RPMI8226 (cell line): ENCODE results near the gene WNK2.

Experiments
- DNase-seq: peaks from one replicate; pipeline ENCODE4 v3.0.0-alpha.2; 2015

WNK2 gene

GRCh38 chr9:93203026-93203717 lies 19.2 kb downstream of the WNK2 start:
- no peak for DNase-seq

GRCh38 chr9:93203718-93204469 lies 20.0 kb downstream of the WNK2 start:
- DNase-seq, result no peak

- DNase-seq, result no peak
Observed at GRCh38 chr9:93204470-93205043, 20.6 kb downstream of the WNK2 start.

- peak; percentile 13 for DNase-seq
Observed at GRCh38 chr9:93205045-93205768, 21.3 kb downstream of the WNK2 start.

- no peak for DNase-seq
Observed at GRCh38 chr9:93205896-93206575, 22.1 kb downstream of the WNK2 start.

GRCh38 chr9:93206576-93207155 lies 22.7 kb downstream of the WNK2 start:
- no peak for DNase-seq

- no peak for DNase-seq
Observed at GRCh38 chr9:93207326-93207814, 23.4 kb downstream of the WNK2 start.

GRCh38 chr9:93207860-93208734 lies 24.2 kb downstream of the WNK2 start:
- no peak for DNase-seq

- no peak for DNase-seq
Observed at GRCh38 chr9:93209097-93209496, 25.2 kb downstream of the WNK2 start.

GRCh38 chr9:93209576-93210323 lies 25.8 kb downstream of the WNK2 start:
- no peak for DNase-seq

- no peak for DNase-seq
Observed at GRCh38 chr9:93210324-93210973, 26.5 kb downstream of the WNK2 start.

GRCh38 chr9:93210974-93211653 lies 27.2 kb downstream of the WNK2 start:
- DNase-seq, result no peak

GRCh38 chr9:93211654-93212001 lies 27.7 kb downstream of the WNK2 start:
- DNase-seq, result no peak

- DNase-seq, result no peak
Observed at GRCh38 chr9:93212409-93212808, 28.5 kb downstream of the WNK2 start.

GRCh38 chr9:93216073-93216365 lies 32.1 kb downstream of the WNK2 start:
- DNase-seq, result no peak

- no peak for DNase-seq
Observed at GRCh38 chr9:93217706-93218105, 33.8 kb downstream of the WNK2 start.

- DNase-seq, result no peak
Observed at GRCh38 chr9:93218161-93218560, 34.2 kb downstream of the WNK2 start.

- no peak for DNase-seq
Observed at GRCh38 chr9:93218671-93219420, 34.9 kb downstream of the WNK2 start.

GRCh38 chr9:93219692-93220091 lies 35.8 kb downstream of the WNK2 start:
- DNase-seq, result peak; percentile 43
